Measurements from ENCODE around the gene ZNF574. TPM values are rescaled to one million over a fixed set of nuclear protein-coding genes. Genes with fewer than 3 reads are reported as not detected.

ZNF574 gene
- total RNA-seq, 1 experiment from 2014 or later, result 35.6 TPM

GRCh38 chr19:42032431-42032830, 43.5 kb upstream of the ZNF574 start:
- H2BK12ac ChIP-seq (ENCODE audit: insufficient read length, low read depth, low read length), result no peak overlapping the region
- Mint-ChIP-seq H3K4me1 (peaks cover 32 to 40% of the 10 kb centered on the region in 2 experiments), H3K9me3 (no peaks in the 10 kb centered on the region), H3K36me3 (ENCODE audit: insufficient read depth in 1 of 3, low read depth in 3 of 3) (peaks cover 20 to 40% (median 28%) of the 10 kb centered on the region in 3 experiments; a peak in 6 of 7 replicates), H3K27me3 (ENCODE audit: low read depth) (no peaks in the 10 kb centered on the region; the same call in 1 of the 2 replicates), H3K27ac (peak overlapping the region; percentile 42 to 92 (median 84)), H3K4me3 (peak overlapping the region; percentile 29 to 53; a peak in 4 of 5 replicates)
- peak overlapping the region; percentile 42 for H3K4me2 ChIP-seq (ENCODE audit: insufficient read depth, insufficient read length, low read length)
- no peak for TF ChIP-seq CTCF (conservative IDR thresholded peaks at IDR 0.05)
- peak; percentile 55 for DNase-seq
- peak overlapping the region; percentile 60 for H3K18ac ChIP-seq (ENCODE audit: insufficient read length, low read depth, low read length)
- no peak overlapping the region for H3K4ac ChIP-seq (ENCODE audit: low read depth, low read length)
- H2BK20ac ChIP-seq (ENCODE audit: low read depth, low read length, poor library complexity, severe bottlenecking), result no peak overlapping the region
- H3T11ph ChIP-seq (ENCODE audit: low read length), result no peak overlapping the region
- H3K79me1 ChIP-seq (ENCODE audit: insufficient read depth, low read depth, low read length, poor library complexity, severe bottlenecking), result no peaks in the 10 kb centered on the region
- no peak overlapping the region for H2BK120ac ChIP-seq (ENCODE audit: low read depth, low read length, poor library complexity, severe bottlenecking)
- no peak overlapping the region for H2BK15ac ChIP-seq (ENCODE audit: low read depth, low read length)
- no peaks in the 10 kb centered on the region for H4K20me1 ChIP-seq (ENCODE audit: control insufficient read depth, insufficient read depth, insufficient read length)
- H4K91ac ChIP-seq (ENCODE audit: insufficient read length, low read depth, low read length), result no peak overlapping the region
- H3K79me2 ChIP-seq (ENCODE audit: insufficient read depth, low read length), result no peaks in the 10 kb centered on the region
- no peak overlapping the region for H3K23ac ChIP-seq (ENCODE audit: insufficient read length, low read depth, low read length)
- no peaks in the 10 kb centered on the region for H3K27me3 ChIP-seq (ENCODE audit: insufficient read depth, low read length)
- H3K4me1 ChIP-seq (ENCODE audit: insufficient read depth, low read length), result peaks cover 6% of the 10 kb centered on the region; the same call in 1 of the 2 replicates
- no peak overlapping the region for H3K56ac ChIP-seq (ENCODE audit: insufficient read length, low read depth, low read length)
- no CpG with 5 or more reads among the region's 5 CpGs for WGBS (ENCODE audit: extremely low coverage, insufficient read length, low lambda C conversion rate)
- H3K23me2 ChIP-seq (ENCODE audit: insufficient read length, low read depth, low read length, poor library complexity, severe bottlenecking), result no peaks in the 10 kb centered on the region
- H3K14ac ChIP-seq (ENCODE audit: insufficient read depth, low read length), result 0 out of 2 replicates have a peak overlapping the region, but pooled peaks have one; percentile 24
- H2AFZ ChIP-seq (ENCODE audit: low read length), result no peak overlapping the region
- H4K5ac ChIP-seq (ENCODE audit: insufficient read length, low read depth, low read length), result no peak overlapping the region
- H3K9me3 ChIP-seq (ENCODE audit: control insufficient read depth, low read depth, low read length), result no peaks in the 10 kb centered on the region
- H4K8ac ChIP-seq (replicated peaks; ENCODE audit: insufficient read length, low read depth, low read length), result no peak overlapping the region
- peak overlapping the region; percentile 73 for H3K27ac ChIP-seq (ENCODE audit: insufficient read length, low read depth, low read length)
- H2AK5ac ChIP-seq (ENCODE audit: insufficient read length, low read length), result no peak overlapping the region
- H2BK5ac ChIP-seq (ENCODE audit: insufficient read length, low read length), result no peak overlapping the region
- no peak overlapping the region for H3K9ac ChIP-seq (ENCODE audit: extremely low read depth, insufficient read length, low read length)

All from H9 (cell line).